ENCODE data around the gene DRG2.

Gene DRG2

GRCh38 chr17:18117982-18118975 lies 30.5 kb downstream of the DRG2 start:
- DNase-seq = no peak

GRCh38 chr17:18119166-18119745 lies 31.5 kb downstream of the DRG2 start:
- no peak for DNase-seq

GRCh38 chr17:18119938-18120337 lies 32.2 kb downstream of the DRG2 start:
- DNase-seq = no peak

GRCh38 chr17:18120461-18121017 lies 32.8 kb downstream of the DRG2 start:
- no peak for DNase-seq

GRCh38 chr17:18121144-18121910 lies 33.6 kb downstream of the DRG2 start:
- no peak for DNase-seq

- no peak for DNase-seq
Measured at GRCh38 chr17:18122990-18123753, 35.4 kb downstream of the DRG2 start.

GRCh38 chr17:18124345-18125126 lies 36.8 kb downstream of the DRG2 start:
- DNase-seq = no peak

GRCh38 chr17:18129041-18129502 lies 41.3 kb downstream of the DRG2 start:
- peak in 1 of 2 experiments; percentile 33 for DNase-seq

- no peak for DNase-seq
Measured at GRCh38 chr17:18132711-18133110, 45.0 kb downstream of the DRG2 start.

- no peak for DNase-seq
Measured at GRCh38 chr17:18136357-18136756, 48.6 kb downstream of the DRG2 start.

GRCh38 chr17:18138065-18138749 lies 50.5 kb downstream of the DRG2 start:
- no peak for DNase-seq

GRCh38 chr17:18139092-18139491 lies 51.3 kb downstream of the DRG2 start:
- no peak for DNase-seq

- no peak for DNase-seq
Measured at GRCh38 chr17:18139498-18139897, 51.8 kb downstream of the DRG2 start.

- DNase-seq = no peak
Measured at GRCh38 chr17:18139949-18140348, 52.2 kb downstream of the DRG2 start.

GRCh38 chr17:18140648-18141047 lies 52.9 kb downstream of the DRG2 start:
- DNase-seq = no peak

GRCh38 chr17:18141210-18141803 lies 53.6 kb downstream of the DRG2 start:
- peak; percentile 38 to 56 for DNase-seq

GRCh38 chr17:18142417-18142816 lies 54.7 kb downstream of the DRG2 start:
- no peak for DNase-seq

GRCh38 chr17:18143044-18143936 lies 55.5 kb downstream of the DRG2 start:
- peak in 1 of 2 experiments; percentile 9 for DNase-seq

GRCh38 chr17:18144261-18144660 lies 56.5 kb downstream of the DRG2 start:
- DNase-seq = no peak
